H1 (cell line): ENCODE measurements around the gene ERVW-1. TPM values are rescaled to one million over a fixed set of nuclear protein-coding genes. Genes with fewer than 3 reads are reported as not detected.
A peak's percentile ranks its signal among the peaks of the same experiment; 100 is the strongest.

Experiments used
- JUN ChIP-seq: IDR thresholded peaks from 2 replicates; pipeline ENCODE4 v1.6.1; 2011; ENCODE audit warnings: low read depth, mild to moderate bottlenecking, improper control_type of control experiment, low read length
- RAD21 ChIP-seq, 2 experiments: IDR thresholded peaks in 1 of 2; conservative IDR thresholded peaks in 1 of 2; 2 replicates each; pipeline ENCODE4 v1.6.1; 2011; ENCODE audit warnings: low read depth in 2 of 2, low read length in 2 of 2, improper control_type of control experiment in 1 of 2, inconsistent platforms in 1 of 2, mild to moderate bottlenecking in 1 of 2, moderate library complexity in 1 of 2
- YY1 ChIP-seq: IDR thresholded peaks from 2 replicates; pipeline ENCODE4 v1.6.1; 2011; ENCODE audit warnings: low read depth, mild to moderate bottlenecking, low read length
- polyA plus RNA-seq, 7 experiments: library from polyadenylated mRNA; depleted of rRNA in 3 of 7; stranded (reverse) in 5 of 7; unstranded in 2 of 7; fragments of >200 nt in 5 of 7; fragments of 200-250 nt in 2 of 7; gene quantifications; 1 replicate in 5 of 7; 2 replicates in 1 of 7; 4 replicates in 1 of 7; pipeline versions ENCODE4 v1.2.1 to v1.2.3, GENCODE V29; 2011 to 2013; ENCODE audit warnings: missing spikeins in 2 of 7, mixed read lengths in 2 of 7
- total RNA-seq: library from RNA; stranded (reverse); fragmentation: NEBNext Ultra II Directional; extraction: Animal tissue kit (Norgen Biotek cat#: 25700); gene quantifications from 2 replicates; pipeline ENCODE4 v1.2.1, GENCODE V29; 2021

Gene ERVW-1
- total and polyA plus RNA-seq, 2 of the 8 experiments (the other 6 are each of a cell fraction or from before 2014, with no cell fraction given): 0.08 TPM; not detected in 1

- TF ChIP-seq YY1 (peak; percentile 87), RAD21 (IDR thresholded peaks at IDR 0.05 in 1 of 2, conservative IDR thresholded peaks at IDR 0.05 in 1 of 2; ENCODE audit: low read depth in 2 of 2, low read length in 2 of 2) (peak; percentile 68 to 70), JUN (no peak)
These were observed 16.4 kb downstream of the ERVW-1 start (continued) for GRCh38 chr7:92461027-92462003.
